Measurements from ENCODE around the gene IGSF9B. TPM values are rescaled to one million over a fixed set of nuclear protein-coding genes. Genes with fewer than 3 reads are reported as not detected.
A peak's percentile ranks its signal among the peaks of the same experiment; 100 is the strongest.

Gene IGSF9B
- total RNA-seq, 1 donor from 2014 or later, result 209 TPM

GRCh38 chr11:133955945-133956421 lies 785 bp downstream of the IGSF9B start:
- H3K27ac Mint-ChIP-seq (ENCODE audit: unreplicated experiment), result no peak overlapping the region
- no peaks in the 10 kb centered on the region for H3K36me3 Mint-ChIP-seq (ENCODE audit: unreplicated experiment)
- no peak overlapping the region for H3K4me3 Mint-ChIP-seq (ENCODE audit: unreplicated experiment)
- peak; percentile 58 for DNase-seq
- H3K27me3 Mint-ChIP-seq (ENCODE audit: unreplicated experiment), result peaks cover 17% of the 10 kb centered on the region
- peaks cover 31% of the 10 kb centered on the region for H3K4me1 Mint-ChIP-seq (ENCODE audit: low read depth, unreplicated experiment)
- no peak for TF ChIP-seq CTCF (IDR thresholded peaks at IDR 0.05; ENCODE audit: partially characterized antibody, unreplicated experiment)
- peaks cover 15% of the 10 kb centered on the region for H3K9me3 Mint-ChIP-seq (ENCODE audit: unreplicated experiment)

GRCh38 chr11:133955081-133955891 lies 1.5 kb downstream of the IGSF9B start:
- Mint-ChIP-seq H3K27me3 (ENCODE audit: unreplicated experiment) (peaks cover 17% of the 10 kb centered on the region), H3K4me3 (ENCODE audit: unreplicated experiment) (peak overlapping the region; percentile 96), H3K4me1 (ENCODE audit: low read depth, unreplicated experiment) (peaks cover 31% of the 10 kb centered on the region), H3K27ac (ENCODE audit: unreplicated experiment) (peak overlapping the region; percentile 78), H3K36me3 (ENCODE audit: unreplicated experiment) (no peaks in the 10 kb centered on the region), H3K9me3 (ENCODE audit: unreplicated experiment) (peaks cover 15% of the 10 kb centered on the region)
- no peak for TF ChIP-seq CTCF (IDR thresholded peaks at IDR 0.05; ENCODE audit: partially characterized antibody, unreplicated experiment)
- DNase-seq, result peak; percentile 58

GRCh38 chr11:133953999-133954398 lies 2.8 kb downstream of the IGSF9B start:
- no peak for TF ChIP-seq CTCF (IDR thresholded peaks at IDR 0.05; ENCODE audit: partially characterized antibody, unreplicated experiment)
- Mint-ChIP-seq H3K27ac (ENCODE audit: unreplicated experiment) (peak overlapping the region; percentile 68), H3K27me3 (ENCODE audit: unreplicated experiment) (peaks cover 20% of the 10 kb centered on the region), H3K4me1 (ENCODE audit: low read depth, unreplicated experiment) (peaks cover 43% of the 10 kb centered on the region), H3K9me3 (ENCODE audit: unreplicated experiment) (peaks cover 23% of the 10 kb centered on the region), H3K36me3 (ENCODE audit: unreplicated experiment) (peaks cover 4% of the 10 kb centered on the region), H3K4me3 (ENCODE audit: unreplicated experiment) (peak overlapping the region; percentile 96)
- no peak for DNase-seq

- Mint-ChIP-seq H3K27ac (ENCODE audit: unreplicated experiment) (peak overlapping the region; percentile 83), H3K4me1 (ENCODE audit: low read depth, unreplicated experiment) (peaks cover 46% of the 10 kb centered on the region), H3K9me3 (ENCODE audit: unreplicated experiment) (peaks cover 26% of the 10 kb centered on the region), H3K36me3 (ENCODE audit: unreplicated experiment) (peaks cover 5% of the 10 kb centered on the region), H3K27me3 (ENCODE audit: unreplicated experiment) (peaks cover 22% of the 10 kb centered on the region), H3K4me3 (ENCODE audit: unreplicated experiment) (peak overlapping the region; percentile 96)
- no peak for DNase-seq
- TF ChIP-seq CTCF (IDR thresholded peaks at IDR 0.05; ENCODE audit: partially characterized antibody, unreplicated experiment), result no peak
Measured at GRCh38 chr11:133953547-133953946, 3.2 kb downstream of the IGSF9B start.
